ENCODE data around the gene P2RX6.
A peak's percentile ranks its signal among the peaks of the same experiment; 100 is the strongest.
"Not testable (repeated sequence)": the region's sequence is repeated elsewhere in the genome, so short reads cannot be mapped to it uniquely, and the experiment has no call there.

P2RX6 gene

DNA sequence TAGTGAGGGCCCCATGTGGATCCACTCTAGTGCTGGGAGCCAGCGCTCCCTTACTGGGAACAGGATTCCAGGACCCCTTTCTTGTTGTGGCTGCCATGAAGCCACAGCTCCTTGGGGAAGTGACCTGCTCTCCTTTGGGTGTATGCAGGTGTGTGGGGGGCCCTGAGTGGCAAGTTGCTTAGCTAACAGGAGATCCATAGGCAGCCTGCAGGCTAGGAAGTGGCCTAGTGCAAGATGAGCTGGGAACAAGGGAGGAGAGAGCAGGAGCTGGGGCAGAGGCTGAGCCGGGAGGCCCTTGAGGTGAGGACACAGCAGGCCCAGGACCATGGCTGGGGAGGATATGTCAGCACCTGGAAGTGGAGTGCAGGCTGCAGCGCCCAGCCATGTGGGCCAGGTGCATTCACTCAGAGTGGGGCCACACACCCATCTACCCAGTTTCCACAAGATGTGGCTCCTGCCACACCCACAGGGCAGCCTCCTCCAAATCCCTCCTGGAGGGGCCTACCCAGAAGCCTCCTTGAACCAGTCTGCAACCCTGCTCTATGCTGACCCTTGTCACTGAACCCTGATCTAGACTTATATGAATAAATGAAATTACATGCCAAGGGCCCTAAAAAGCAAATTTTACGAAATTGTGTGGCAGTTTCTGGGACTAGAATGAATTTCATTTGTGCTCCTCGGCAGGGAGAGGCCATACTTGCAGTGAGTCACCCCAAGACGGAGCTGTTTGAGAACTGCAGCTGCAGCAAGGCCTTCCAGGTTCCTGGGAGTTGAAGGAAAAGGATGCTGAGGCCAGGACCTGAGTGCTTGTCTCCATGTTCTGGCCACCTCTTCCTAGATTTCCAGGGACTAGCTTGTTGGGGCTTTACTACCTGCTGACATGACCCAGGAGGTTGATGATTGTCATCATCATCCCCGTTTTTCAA lies 16.3 kb upstream of the P2RX6 start:
- H3K9me3 ChIP-seq (ENCODE audit: control insufficient read depth, low read depth, low read length): no peaks in the 10 kb centered on the region
- H3K4me3 ChIP-seq (ENCODE audit: low read length): no peak overlapping the region
- H3K9ac ChIP-seq (ENCODE audit: low read length): no peak overlapping the region
- no peak overlapping the region for H3K27ac ChIP-seq (ENCODE audit: low read length)
- peaks cover 11% of the 10 kb centered on the region for H3K4me1 ChIP-seq (ENCODE audit: control insufficient read depth, low read depth, low read length)
- H3K36me3 ChIP-seq (ENCODE audit: control insufficient read depth, low read depth, low read length): peaks cover 4% of the 10 kb centered on the region
- no peaks in the 10 kb centered on the region for H3K27me3 ChIP-seq (ENCODE audit: control insufficient read depth, insufficient read depth, low read length)

DNA sequence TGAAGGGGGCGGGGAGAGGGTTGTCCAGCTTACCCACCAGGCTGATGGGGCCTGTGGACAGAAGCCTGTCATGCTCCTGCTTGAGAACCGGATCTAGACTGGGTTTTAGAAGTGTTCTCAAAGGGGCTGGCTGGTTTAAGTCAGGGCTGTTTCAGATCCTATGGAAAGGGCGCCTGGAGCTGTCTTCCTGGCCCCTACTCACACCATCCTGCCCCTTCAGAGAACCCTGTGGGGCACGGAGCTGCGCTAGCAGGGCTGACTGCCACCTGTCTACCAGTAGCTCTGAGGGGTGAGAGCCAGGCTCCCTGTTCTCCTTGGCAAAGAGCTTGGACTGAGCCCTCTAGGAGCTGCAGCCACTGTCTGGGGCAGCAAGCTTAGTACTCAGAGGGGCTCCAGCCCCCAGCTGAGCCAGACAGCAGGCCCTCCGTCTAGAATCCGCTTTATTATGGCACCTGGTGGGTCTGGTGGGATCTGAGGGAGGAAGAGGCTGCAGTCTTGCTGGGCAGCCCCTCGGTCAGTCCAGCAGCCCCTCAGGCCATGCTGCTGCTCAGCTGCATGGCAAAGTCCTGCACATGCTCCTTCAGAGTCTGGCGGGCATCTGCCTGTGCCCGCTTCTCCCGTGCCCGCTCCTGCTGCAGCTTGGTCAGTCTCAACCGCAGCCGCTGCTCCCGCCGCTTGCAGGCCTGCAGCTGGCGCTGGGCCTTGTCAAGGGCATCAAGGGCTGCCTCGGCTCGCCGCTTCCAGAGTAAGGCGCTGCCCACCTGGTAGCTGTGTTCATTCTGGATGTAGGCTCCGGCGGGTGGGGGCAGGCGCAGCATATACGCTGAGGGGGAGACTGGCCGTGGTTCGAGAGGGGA lies 15.4 kb upstream of the P2RX6 start:
- H3K27me3 ChIP-seq (ENCODE audit: control insufficient read depth, insufficient read depth, low read length): no peaks in the 10 kb centered on the region
- H3K4me3 ChIP-seq (ENCODE audit: low read length): no peak overlapping the region
- peaks cover 4% of the 10 kb centered on the region for H3K36me3 ChIP-seq (ENCODE audit: control insufficient read depth, low read depth, low read length)
- H3K9me3 ChIP-seq (ENCODE audit: control insufficient read depth, low read depth, low read length): no peaks in the 10 kb centered on the region
- H3K4me1 ChIP-seq (ENCODE audit: control insufficient read depth, low read depth, low read length): peaks cover 11% of the 10 kb centered on the region
- no peak overlapping the region for H3K9ac ChIP-seq (ENCODE audit: low read length)
- H3K27ac ChIP-seq (ENCODE audit: low read length): no peak overlapping the region

GRCh38 chr22:21000207-21000986 lies 14.6 kb upstream of the P2RX6 start:
- Histone ChIP-seq H3K4me1 (ENCODE audit: control insufficient read depth, low read depth, low read length) (peaks cover 11% of the 10 kb centered on the region), H3K9ac (ENCODE audit: low read length) (peak overlapping the region; percentile 77), H3K9me3 (ENCODE audit: control insufficient read depth, low read depth, low read length) (no peaks in the 10 kb centered on the region), H3K36me3 (ENCODE audit: control insufficient read depth, low read depth, low read length) (peaks cover 4% of the 10 kb centered on the region), H3K27me3 (ENCODE audit: control insufficient read depth, insufficient read depth, low read length) (no peaks in the 10 kb centered on the region), H3K4me3 (ENCODE audit: low read length) (peak overlapping the region; percentile 86), H3K27ac (ENCODE audit: low read length) (no peak overlapping the region)

DNA sequence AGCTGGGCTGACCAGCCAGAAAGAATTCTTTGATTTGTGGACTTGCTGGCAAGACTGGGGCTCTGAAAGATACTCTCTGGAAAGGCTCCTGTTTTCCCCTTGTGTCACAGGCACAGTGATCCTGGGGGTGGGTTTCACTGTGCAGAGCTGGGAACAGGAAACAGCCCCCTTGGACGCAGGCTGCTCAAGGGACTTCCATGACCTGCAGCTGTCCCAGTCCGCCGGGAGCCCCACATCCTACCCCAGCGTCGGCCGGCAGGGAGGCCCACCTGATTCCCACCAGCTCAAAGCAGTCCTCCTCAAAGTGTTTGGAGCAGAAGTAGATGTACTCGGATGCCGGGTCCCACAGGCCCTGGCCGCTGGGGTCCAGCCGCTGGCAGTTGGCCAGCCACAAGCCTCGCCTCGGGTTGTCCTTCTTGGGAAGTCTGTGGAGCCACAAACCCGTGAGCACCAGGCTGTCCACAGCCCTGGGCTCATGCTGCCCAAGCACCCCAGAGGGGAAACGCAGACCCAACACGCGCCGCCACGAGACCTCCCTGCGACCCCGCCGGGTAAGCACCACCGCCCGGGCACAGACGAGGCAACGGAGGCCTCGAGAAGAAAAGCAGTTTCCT lies 13.9 kb upstream of the P2RX6 start:
- peaks cover 11% of the 10 kb centered on the region for H3K4me1 ChIP-seq (ENCODE audit: control insufficient read depth, low read depth, low read length)
- no peaks in the 10 kb centered on the region for H3K27me3 ChIP-seq (ENCODE audit: control insufficient read depth, insufficient read depth, low read length)
- peaks cover 4% of the 10 kb centered on the region for H3K36me3 ChIP-seq (ENCODE audit: control insufficient read depth, low read depth, low read length)
- H3K9ac ChIP-seq (ENCODE audit: low read length): peak overlapping the region; percentile 77
- no peaks in the 10 kb centered on the region for H3K9me3 ChIP-seq (ENCODE audit: control insufficient read depth, low read depth, low read length)
- H3K27ac ChIP-seq (ENCODE audit: low read length): no peak overlapping the region
- H3K4me3 ChIP-seq (ENCODE audit: low read length): peak overlapping the region; percentile 86

DNA sequence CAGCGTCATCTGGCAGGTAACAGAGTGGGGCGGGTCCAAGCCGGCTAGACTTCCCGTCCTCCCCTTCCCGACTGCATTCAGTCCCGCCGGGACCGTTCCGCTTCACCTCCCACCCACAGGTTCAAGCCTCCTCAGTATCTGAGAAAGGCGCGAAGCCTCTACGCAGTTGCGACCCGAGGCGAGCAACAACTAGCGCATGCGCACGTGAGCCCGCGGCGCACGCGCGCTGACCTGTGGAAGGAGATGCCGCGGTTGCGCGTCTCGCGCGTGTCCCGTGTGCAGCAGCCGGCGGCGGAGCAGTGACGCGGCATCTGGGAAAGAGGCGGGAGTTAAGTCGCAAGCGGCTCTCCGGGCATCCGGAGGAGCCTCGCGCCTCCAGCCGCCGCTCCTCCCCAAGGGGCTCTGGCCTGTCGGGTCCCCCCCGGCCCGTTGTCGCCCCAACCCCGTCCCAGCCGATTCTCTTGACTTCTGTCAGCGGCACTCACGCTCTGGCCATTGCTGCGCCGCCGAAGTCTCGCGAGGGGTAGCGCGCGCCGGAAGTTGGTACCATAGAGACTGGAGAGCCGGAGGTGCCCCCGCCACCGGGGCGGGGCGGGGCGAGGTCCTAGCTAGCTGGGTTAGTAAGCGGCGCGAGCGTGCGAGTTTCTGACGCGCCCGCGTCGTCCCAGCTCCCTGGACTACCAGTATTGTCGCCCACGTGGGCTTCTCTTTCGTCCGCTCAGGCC lies 13.2 kb upstream of the P2RX6 start, which contains the start of gene THAP7:
Gene THAP7, minus strand, starts transcription at position 518 of the 725 bp plus-strand sequence. Its CDS starts 207 bp downstream, at position 311.
- Histone ChIP-seq H3K27me3 (ENCODE audit: control insufficient read depth, insufficient read depth, low read length) (no peaks in the 10 kb centered on the region), H3K27ac (ENCODE audit: low read length) (peak within 1 kb of the TSS; percentile 65), H3K4me1 (ENCODE audit: control insufficient read depth, low read depth, low read length) (peaks cover 11% of the 10 kb centered on the region), H3K4me3 (ENCODE audit: low read length) (peak within 1 kb of the TSS; percentile 86), H3K9me3 (ENCODE audit: control insufficient read depth, low read depth, low read length) (no peaks in the 10 kb centered on the region), H3K9ac (ENCODE audit: low read length) (peak within 1 kb of the TSS; percentile 77), H3K36me3 (ENCODE audit: control insufficient read depth, low read depth, low read length) (peaks cover 4% of the 10 kb centered on the region)

- Histone ChIP-seq H3K4me3 (ENCODE audit: low read length) (no peak overlapping the region), H3K9ac (ENCODE audit: low read length) (no peak overlapping the region), H3K36me3 (ENCODE audit: control insufficient read depth, low read depth, low read length) (peaks cover 4% of the 10 kb centered on the region)
Measured at GRCh38 chr22:21003782-21004181, 11.2 kb upstream of the P2RX6 start.

DNA sequence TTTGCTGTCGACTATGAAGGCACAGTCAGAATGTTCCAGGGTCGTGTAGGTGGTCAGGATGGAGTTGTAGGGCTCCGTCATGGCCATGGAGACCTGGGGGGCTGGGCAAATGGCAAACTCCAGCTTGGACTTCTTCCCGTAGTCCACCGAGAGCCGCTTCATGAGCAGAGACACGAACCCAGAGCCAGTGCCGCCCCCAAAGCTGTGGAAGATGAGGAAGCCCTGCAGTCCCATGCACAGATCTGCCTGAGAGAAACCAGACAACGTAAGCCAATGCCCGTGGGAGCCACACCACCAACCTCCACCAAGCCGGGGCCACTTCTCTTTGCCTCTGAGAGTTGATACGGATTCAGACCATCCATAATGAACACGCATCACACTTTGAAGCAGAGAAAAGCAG lies 5.8 kb upstream of the P2RX6 start:
- not testable (repeated sequence) for H3K4me3 ChIP-seq (ENCODE audit: low read length); H3K36me3 ChIP-seq (ENCODE audit: control insufficient read depth, low read depth, low read length); H3K27ac ChIP-seq (ENCODE audit: low read length); H3K9ac ChIP-seq (ENCODE audit: low read length); H3K27me3 ChIP-seq (ENCODE audit: control insufficient read depth, insufficient read depth, low read length); H3K9me3 ChIP-seq (ENCODE audit: control insufficient read depth, low read depth, low read length)
- peaks cover 14% of the 10 kb centered on the region for H3K4me1 ChIP-seq (ENCODE audit: control insufficient read depth, low read depth, low read length)

More at GRCh38 chr22:21003782-21004181, 11.2 kb upstream of the P2RX6 start:
- no peaks in the 10 kb centered on the region for H3K27me3 ChIP-seq (ENCODE audit: control insufficient read depth, insufficient read depth, low read length)
- no peak overlapping the region for H3K27ac ChIP-seq (ENCODE audit: low read length)
- no peaks in the 10 kb centered on the region for H3K9me3 ChIP-seq (ENCODE audit: control insufficient read depth, low read depth, low read length)
- peaks cover 11% of the 10 kb centered on the region for H3K4me1 ChIP-seq (ENCODE audit: control insufficient read depth, low read depth, low read length)

DNA sequence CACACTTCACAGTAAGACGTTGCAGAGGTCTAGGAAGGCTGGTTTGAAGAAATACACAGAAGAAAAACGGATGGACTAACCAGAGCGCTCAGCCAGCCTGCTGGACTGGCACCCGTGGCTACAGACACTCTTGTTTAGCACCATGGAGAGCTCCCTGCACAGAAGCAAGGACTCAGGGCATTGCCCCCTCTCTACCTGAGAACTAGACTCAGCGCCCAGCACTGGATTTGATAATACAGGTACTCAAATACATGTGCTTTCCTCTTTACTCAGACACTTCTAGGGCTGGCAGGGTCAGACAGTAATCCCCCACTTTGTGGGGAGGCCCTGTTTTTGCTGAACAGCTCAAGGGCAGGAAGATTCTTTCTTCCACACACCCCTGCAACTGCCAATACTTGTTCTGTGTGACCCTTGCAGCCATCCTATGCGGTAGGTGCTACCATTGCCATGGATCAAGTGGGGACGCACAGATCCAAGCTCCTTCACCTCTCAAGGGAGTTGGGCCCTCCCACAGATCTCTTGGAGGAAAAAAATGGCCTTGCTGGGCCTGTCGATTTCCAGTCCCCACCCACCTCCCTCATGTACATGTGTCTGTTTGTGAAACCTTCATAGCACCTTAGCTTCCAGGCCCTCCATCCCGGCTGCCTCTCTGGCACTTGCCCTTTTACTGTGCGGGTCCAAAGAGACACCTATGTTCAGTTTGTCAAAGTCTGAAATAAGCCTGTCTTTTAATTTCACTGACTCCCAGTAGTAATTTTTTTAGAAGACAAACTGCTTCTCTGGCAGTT lies 5.1 kb upstream of the P2RX6 start:
- H3K36me3 ChIP-seq (ENCODE audit: control insufficient read depth, low read depth, low read length): no peaks in the 10 kb centered on the region
- H3K4me3 ChIP-seq (ENCODE audit: low read length): peak overlapping the region; percentile 12
- no peaks in the 10 kb centered on the region for H3K9me3 ChIP-seq (ENCODE audit: control insufficient read depth, low read depth, low read length)
- peaks cover 19% of the 10 kb centered on the region for H3K4me1 ChIP-seq (ENCODE audit: control insufficient read depth, low read depth, low read length)
- peaks cover 4% of the 10 kb centered on the region for H3K27me3 ChIP-seq (ENCODE audit: control insufficient read depth, insufficient read depth, low read length)
- H3K9ac ChIP-seq (ENCODE audit: low read length): no peak overlapping the region
- H3K27ac ChIP-seq (ENCODE audit: low read length): no peak overlapping the region

DNA sequence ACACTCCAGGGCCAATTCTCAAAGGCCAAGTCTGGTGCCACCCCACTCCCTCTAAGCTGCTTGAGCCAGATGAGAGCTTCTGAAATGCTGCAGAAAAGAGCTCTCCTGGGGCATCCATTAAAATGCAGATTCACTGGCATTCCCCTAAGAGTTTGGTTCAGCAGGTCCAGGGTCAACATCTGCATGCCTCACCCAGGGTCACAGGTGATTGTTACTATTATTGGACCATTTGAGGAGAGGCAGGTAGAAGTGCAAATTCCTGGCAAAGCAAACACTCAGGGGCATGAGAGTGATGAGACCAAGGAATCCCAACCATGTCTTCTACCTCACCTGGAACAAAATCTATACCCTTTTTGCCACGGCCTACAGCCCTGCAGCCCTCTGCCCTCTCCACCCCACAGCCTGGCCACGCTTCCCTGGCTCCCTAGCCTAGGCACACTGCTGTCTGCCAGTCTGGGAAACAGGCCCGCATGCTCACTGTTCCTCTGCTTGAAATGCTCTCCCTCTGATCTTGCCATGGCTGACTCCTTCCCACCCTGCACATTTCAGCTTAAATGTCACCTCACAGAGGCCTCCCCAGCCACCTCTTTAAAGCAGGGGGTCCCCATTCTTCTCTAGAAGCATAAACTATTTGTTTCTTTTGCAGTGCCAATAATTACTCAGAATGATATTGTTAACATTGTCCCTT lies 4.4 kb upstream of the P2RX6 start:
- H3K4me1 ChIP-seq (ENCODE audit: control insufficient read depth, low read depth, low read length): peaks cover 22% of the 10 kb centered on the region
- no peak overlapping the region for H3K9ac ChIP-seq (ENCODE audit: low read length)
- H3K9me3 ChIP-seq (ENCODE audit: control insufficient read depth, low read depth, low read length): no peaks in the 10 kb centered on the region
- peak overlapping the region; percentile 12 for H3K4me3 ChIP-seq (ENCODE audit: low read length)
- H3K27me3 ChIP-seq (ENCODE audit: control insufficient read depth, insufficient read depth, low read length): peaks cover 4% of the 10 kb centered on the region
- no peak overlapping the region for H3K27ac ChIP-seq (ENCODE audit: low read length)
- no peaks in the 10 kb centered on the region for H3K36me3 ChIP-seq (ENCODE audit: control insufficient read depth, low read depth, low read length)

Measured in iPS-18a (cell line).